Cardiac muscle cell (in vitro differentiated cells and primary cell): Measurements from ENCODE around the gene VWA2. TPM values are rescaled to one million over a fixed set of nuclear protein-coding genes. Genes with fewer than 3 reads are reported as not detected.

Experiments
- DNase-seq, 2 donors: peaks; one replicate each; pipeline versions ENCODE4 v3.0.0 to v3.0.0-alpha.2; 2010 to 2017; ENCODE audit warnings: low read depth in 1 of 2, low spot score in 1 of 2
- H3K27ac ChIP-seq: fragments of 200-600 bp; sonication (generic); 2 replicates; pipeline ENCODE4 v1.5.1; 2016
- H3K27me3 ChIP-seq: fragments of 200-600 bp; sonication (generic); 2 replicates; pipeline ENCODE4 v1.6.0; 2016; ENCODE audit warnings: control low read depth
- H3K36me3 ChIP-seq: fragments of 200-600 bp; sonication (generic); 2 replicates; pipeline ENCODE4 v1.5.1; 2016; ENCODE audit warnings: control low read depth
- H3K4me1 ChIP-seq: fragments of 200-600 bp; sonication (generic); 2 replicates; pipeline ENCODE4 v1.8.1; 2017; ENCODE audit warnings: low read depth, mild to moderate bottlenecking, mixed run types
- H3K4me3 ChIP-seq: fragments of 200-600 bp; sonication (generic); 2 replicates; pipeline ENCODE4 v1.5.1; 2016; ENCODE audit warnings: mild to moderate bottlenecking
- H3K9me3 ChIP-seq: fragments of 200-600 bp; sonication (generic); 2 replicates; pipeline ENCODE4 v1.5.1; 2017; ENCODE audit warnings: low read depth, mild to moderate bottlenecking, control low read depth
- polyA plus RNA-seq: library from polyadenylated mRNA; unstranded; fragments of >200 nt; fragmentation: Nextera tagmentation; extraction: Ambion mirVana; gene quantifications from 2 replicates; pipeline ENCODE4 v1.2.1, GENCODE V29; 2016
- total RNA-seq: library from RNA; depleted of rRNA; stranded (reverse); fragments of >200 nt; gene quantifications from 2 replicates; pipeline ENCODE4 v1.2.3, GENCODE V29; 2016
- TF ChIP-seq, protein P1 (sequence below): IDR thresholded peaks from 2 replicates; pipeline ENCODE4 v1.5.1; 2012; ENCODE audit warnings: low read depth, mild to moderate bottlenecking, low read length

VWA2 gene
- total and polyA plus RNA-seq, 2 experiments from 2014 or later = not detected

- Histone ChIP-seq H3K27ac (no peak overlapping the region), H3K36me3 (no peaks in the 10 kb centered on the region), H3K4me3 (no peak overlapping the region), H3K4me1 (no peaks in the 10 kb centered on the region), H3K27me3 (no peaks in the 10 kb centered on the region), H3K9me3 (no peaks in the 10 kb centered on the region)
- TF ChIP-seq, protein P1, sequence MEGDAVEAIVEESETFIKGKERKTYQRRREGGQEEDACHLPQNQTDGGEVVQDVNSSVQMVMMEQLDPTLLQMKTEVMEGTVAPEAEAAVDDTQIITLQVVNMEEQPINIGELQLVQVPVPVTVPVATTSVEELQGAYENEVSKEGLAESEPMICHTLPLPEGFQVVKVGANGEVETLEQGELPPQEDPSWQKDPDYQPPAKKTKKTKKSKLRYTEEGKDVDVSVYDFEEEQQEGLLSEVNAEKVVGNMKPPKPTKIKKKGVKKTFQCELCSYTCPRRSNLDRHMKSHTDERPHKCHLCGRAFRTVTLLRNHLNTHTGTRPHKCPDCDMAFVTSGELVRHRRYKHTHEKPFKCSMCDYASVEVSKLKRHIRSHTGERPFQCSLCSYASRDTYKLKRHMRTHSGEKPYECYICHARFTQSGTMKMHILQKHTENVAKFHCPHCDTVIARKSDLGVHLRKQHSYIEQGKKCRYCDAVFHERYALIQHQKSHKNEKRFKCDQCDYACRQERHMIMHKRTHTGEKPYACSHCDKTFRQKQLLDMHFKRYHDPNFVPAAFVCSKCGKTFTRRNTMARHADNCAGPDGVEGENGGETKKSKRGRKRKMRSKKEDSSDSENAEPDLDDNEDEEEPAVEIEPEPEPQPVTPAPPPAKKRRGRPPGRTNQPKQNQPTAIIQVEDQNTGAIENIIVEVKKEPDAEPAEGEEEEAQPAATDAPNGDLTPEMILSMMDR = no peak
- no peak for DNase-seq
Observed at GRCh38 chr10:114273910-114274309, 34.9 kb downstream of the VWA2 start.

- Histone ChIP-seq H3K27ac (no peak overlapping the region), H3K36me3 (no peaks in the 10 kb centered on the region), H3K4me1 (no peaks in the 10 kb centered on the region), H3K27me3 (no peaks in the 10 kb centered on the region), H3K4me3 (no peak overlapping the region), H3K9me3 (no peaks in the 10 kb centered on the region)
- DNase-seq = no peak
- TF ChIP-seq, protein P1 = no peak
Observed at GRCh38 chr10:114274616-114275453, 35.8 kb downstream of the VWA2 start.

- Histone ChIP-seq H3K27me3 (no peaks in the 10 kb centered on the region), H3K27ac (no peak overlapping the region), H3K4me1 (no peaks in the 10 kb centered on the region), H3K9me3 (no peaks in the 10 kb centered on the region), H3K4me3 (no peak overlapping the region), H3K36me3 (no peaks in the 10 kb centered on the region)
- TF ChIP-seq, protein P1 = no peak
- no peak for DNase-seq
Observed at GRCh38 chr10:114276066-114276465, 37.0 kb downstream of the VWA2 start.

GRCh38 chr10:114276671-114277070 is 37.6 kb downstream of the VWA2 start:
- H3K4me3 ChIP-seq = no peak overlapping the region
- TF ChIP-seq, protein P1 = no peak
- H3K36me3 ChIP-seq = no peaks in the 10 kb centered on the region

GRCh38 chr10:114278140-114278883 is 39.3 kb downstream of the VWA2 start:
- Histone ChIP-seq H3K4me3 (no peak overlapping the region), H3K36me3 (no peaks in the 10 kb centered on the region), H3K4me1 (no peaks in the 10 kb centered on the region), H3K27ac (no peak overlapping the region), H3K27me3 (no peaks in the 10 kb centered on the region), H3K9me3 (no peaks in the 10 kb centered on the region)
- no peak for DNase-seq
- TF ChIP-seq, protein P1 = no peak

More at GRCh38 chr10:114276671-114277070, 37.6 kb downstream of the VWA2 start:
- H3K9me3 ChIP-seq = no peaks in the 10 kb centered on the region
- H3K27ac ChIP-seq = no peak overlapping the region
- H3K27me3 ChIP-seq = no peaks in the 10 kb centered on the region
- no peaks in the 10 kb centered on the region for H3K4me1 ChIP-seq
- DNase-seq = no peak
